ENCODE data around the gene NEK10.

DNA sequence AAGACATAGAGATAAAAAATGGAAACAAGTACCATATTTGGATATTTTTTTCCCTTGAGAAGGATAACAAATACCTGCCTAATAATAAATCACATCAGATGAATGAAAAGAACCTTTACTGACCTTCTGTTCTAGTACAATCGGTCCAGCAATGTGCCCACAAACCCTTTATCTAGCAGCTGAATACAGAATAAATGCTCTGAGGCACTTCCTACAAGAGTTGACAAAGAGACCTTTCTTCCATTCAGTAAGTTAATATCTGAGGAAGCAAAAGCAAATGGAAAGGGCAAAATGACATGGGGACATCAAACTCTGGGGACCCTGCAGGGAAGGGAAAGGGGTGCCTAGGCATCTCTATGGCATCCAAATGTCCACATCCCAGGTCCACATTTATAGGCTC, 115.8 kb downstream of the NEK10 start:
- TF ChIP-seq EZH2 (IDR thresholded peaks at IDR 0.05) (no peak), POLR2AphosphoS5 (IDR thresholded peaks at IDR 0.05; ENCODE audit: borderline replicate concordance, low read depth, low read length) (no peak), FOXP2 (optimal IDR thresholded peaks at IDR 0.05; ENCODE audit: control extremely low read depth, extremely low read length, insufficient read depth) (no peak)

All from SK-N-MC (cell line).